ENCODE measurements around the gene SPAG17. TPM values are rescaled to one million over a fixed set of nuclear protein-coding genes. Genes with fewer than 3 reads are reported as not detected.

The SPAG17 gene
- total and polyA plus RNA-seq, 8 donors, result 1.3 to 18.3 (median 9.7) TPM

- intact Hi-C loops (cut with DNase I), result no loop called here
- no peaks in the 10 kb centered on the region for H3K36me3 ChIP-seq
- H3K27me3 ChIP-seq, result no peaks in the 10 kb centered on the region
- TF ChIP-seq CTCF (IDR thresholded peaks at IDR 0.05), result no peak
- no peaks in the 10 kb centered on the region for H3K9me3 ChIP-seq
- ATAC-seq (no peak), DNase-seq (no peak)
- H3K27ac ChIP-seq, result no peak overlapping the region
- no peaks in the 10 kb centered on the region for H3K4me1 ChIP-seq
- H3K4me3 ChIP-seq, result no peak overlapping the region
Measured at GRCh38 chr1:118200836-118201235, 15.8 kb upstream of the SPAG17 start.

GRCh38 chr1:118190561-118190960 is 5.5 kb upstream of the SPAG17 start:
- peak in 1 of 4 donors; percentile 51 for DNase-seq
- no peak overlapping the region for H3K4me3 ChIP-seq
- TF ChIP-seq CTCF (IDR thresholded peaks at IDR 0.05), result no peak
- no peaks in the 10 kb centered on the region for H3K4me1 ChIP-seq
- no peak for ATAC-seq
- H3K27ac ChIP-seq, result no peak overlapping the region
- H3K27me3 ChIP-seq, result no peaks in the 10 kb centered on the region
- H3K9me3 ChIP-seq, result peaks cover 0 to 9% of the 10 kb centered on the region in 2 donors
- intact Hi-C loops (cut with DNase I), result no loop called here
- H3K36me3 ChIP-seq, result no peaks in the 10 kb centered on the region

DNA sequence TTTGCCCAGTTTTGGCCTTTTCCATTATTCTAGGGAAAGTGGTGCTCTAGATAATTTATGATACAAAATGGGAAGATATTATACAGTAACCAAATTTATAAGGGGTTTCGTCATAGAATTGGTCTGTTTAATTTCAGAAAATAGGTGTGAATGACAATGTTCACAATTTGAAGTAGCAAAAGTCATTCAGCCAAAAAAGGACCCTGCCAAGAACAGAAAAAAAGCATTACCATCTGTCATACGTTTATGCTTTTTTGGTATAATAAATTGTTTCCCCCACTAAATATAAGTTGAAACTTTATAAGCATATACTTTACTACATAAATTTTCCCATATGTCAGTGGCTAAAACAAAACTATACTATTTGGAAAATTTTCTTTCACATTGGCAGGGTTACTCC is 4.5 kb upstream of the SPAG17 start:
- Histone ChIP-seq H3K9me3 (peaks cover 0 to 9% of the 10 kb centered on the region in 2 donors), H3K27ac (no peak overlapping the region), H3K36me3 (no peaks in the 10 kb centered on the region), H3K4me3 (no peak overlapping the region), H3K4me1 (no peaks in the 10 kb centered on the region), H3K27me3 (no peaks in the 10 kb centered on the region)
- no peak for TF ChIP-seq CTCF (IDR thresholded peaks at IDR 0.05)
- DNase-seq (no peak), ATAC-seq (no peak)
- intact Hi-C loops (cut with DNase I), result no loop called here

DNA sequence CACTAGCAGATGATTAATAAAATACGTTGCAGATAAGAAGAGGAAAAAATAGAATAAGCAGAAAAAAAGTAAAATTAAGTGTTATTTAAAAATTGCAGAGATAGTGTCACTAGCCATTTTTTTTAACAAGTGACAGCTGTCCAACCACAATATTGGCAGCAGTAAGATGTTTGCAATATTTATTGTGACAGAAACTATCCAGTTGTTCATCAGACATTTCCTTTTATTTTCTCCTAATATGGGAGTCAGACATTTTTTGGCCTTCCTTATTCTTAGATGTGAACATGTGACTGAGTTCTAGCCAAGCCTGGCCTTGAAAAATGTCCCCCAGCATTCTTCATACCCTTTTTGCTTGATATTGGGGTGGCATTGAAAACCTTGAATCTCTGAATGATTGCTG is 3.4 kb upstream of the SPAG17 start:
- DNase-seq (peak in 1 of 4 donors; percentile 44), ATAC-seq (no peak)
- Histone ChIP-seq H3K27ac (no peak overlapping the region), H3K36me3 (no peaks in the 10 kb centered on the region), H3K4me3 (no peak overlapping the region), H3K9me3 (peaks cover 0 to 9% of the 10 kb centered on the region in 2 donors), H3K27me3 (no peaks in the 10 kb centered on the region), H3K4me1 (no peaks in the 10 kb centered on the region)
- intact Hi-C loops (cut with DNase I), result no loop called here
- no peak for TF ChIP-seq CTCF (IDR thresholded peaks at IDR 0.05)

DNA sequence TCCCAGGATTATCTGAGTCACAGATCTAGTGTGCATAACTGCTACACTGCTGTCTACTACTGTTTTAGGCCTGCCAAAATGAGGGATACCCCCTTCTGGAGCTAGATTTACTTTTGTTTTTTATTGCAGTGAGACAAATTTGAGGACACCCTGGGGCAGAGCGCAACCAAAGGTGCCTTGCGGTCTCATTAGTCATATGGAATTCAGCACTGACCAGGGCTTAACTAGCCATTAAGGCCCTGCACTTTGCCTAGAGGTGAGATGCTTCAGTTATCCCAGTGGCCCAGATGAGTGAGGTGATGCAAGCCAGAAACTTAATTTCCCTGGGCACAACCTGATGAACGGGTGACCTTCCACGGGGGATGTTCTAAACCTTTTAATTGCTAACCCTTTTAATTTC is 998 bp upstream of the SPAG17 start:
- Histone ChIP-seq H3K4me1 (no peaks in the 10 kb centered on the region), H3K4me3 (no peak overlapping the region), H3K36me3 (no peaks in the 10 kb centered on the region), H3K27ac (no peak overlapping the region), H3K9me3 (no peaks in the 10 kb centered on the region), H3K27me3 (no peaks in the 10 kb centered on the region)
- DNase-seq (no peak), ATAC-seq (no peak)
- intact Hi-C loops (cut with DNase I), result no loop called here
- TF ChIP-seq CTCF (IDR thresholded peaks at IDR 0.05), result no peak
